Measurements from ENCODE around the gene RIMBP2.

- TF ChIP-seq, protein P1, sequence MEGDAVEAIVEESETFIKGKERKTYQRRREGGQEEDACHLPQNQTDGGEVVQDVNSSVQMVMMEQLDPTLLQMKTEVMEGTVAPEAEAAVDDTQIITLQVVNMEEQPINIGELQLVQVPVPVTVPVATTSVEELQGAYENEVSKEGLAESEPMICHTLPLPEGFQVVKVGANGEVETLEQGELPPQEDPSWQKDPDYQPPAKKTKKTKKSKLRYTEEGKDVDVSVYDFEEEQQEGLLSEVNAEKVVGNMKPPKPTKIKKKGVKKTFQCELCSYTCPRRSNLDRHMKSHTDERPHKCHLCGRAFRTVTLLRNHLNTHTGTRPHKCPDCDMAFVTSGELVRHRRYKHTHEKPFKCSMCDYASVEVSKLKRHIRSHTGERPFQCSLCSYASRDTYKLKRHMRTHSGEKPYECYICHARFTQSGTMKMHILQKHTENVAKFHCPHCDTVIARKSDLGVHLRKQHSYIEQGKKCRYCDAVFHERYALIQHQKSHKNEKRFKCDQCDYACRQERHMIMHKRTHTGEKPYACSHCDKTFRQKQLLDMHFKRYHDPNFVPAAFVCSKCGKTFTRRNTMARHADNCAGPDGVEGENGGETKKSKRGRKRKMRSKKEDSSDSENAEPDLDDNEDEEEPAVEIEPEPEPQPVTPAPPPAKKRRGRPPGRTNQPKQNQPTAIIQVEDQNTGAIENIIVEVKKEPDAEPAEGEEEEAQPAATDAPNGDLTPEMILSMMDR (conservative IDR thresholded peaks at IDR 0.05 in 1 of 2, IDR thresholded peaks at IDR 0.05 in 1 of 2; ENCODE audit: extremely low read depth in 1 of 2, insufficient read depth in 1 of 2, low read depth in 1 of 2, low read length in 2 of 2): no peak
- no peak for TF ChIP-seq EZH2 (IDR thresholded peaks at IDR 0.05; ENCODE audit: borderline replicate concordance, low read length)
Measured at GRCh38 chr12:130498589-130499385, 217.3 kb downstream of the RIMBP2 start.
